ENCODE data around the gene RAD52. TPM values are rescaled to one million over a fixed set of nuclear protein-coding genes. Genes with fewer than 3 reads are reported as not detected.

RAD52 gene
- total RNA-seq, 6 experiments from 2014 or later: 5.6 to 10.5 (median 8.5) TPM

DNA sequence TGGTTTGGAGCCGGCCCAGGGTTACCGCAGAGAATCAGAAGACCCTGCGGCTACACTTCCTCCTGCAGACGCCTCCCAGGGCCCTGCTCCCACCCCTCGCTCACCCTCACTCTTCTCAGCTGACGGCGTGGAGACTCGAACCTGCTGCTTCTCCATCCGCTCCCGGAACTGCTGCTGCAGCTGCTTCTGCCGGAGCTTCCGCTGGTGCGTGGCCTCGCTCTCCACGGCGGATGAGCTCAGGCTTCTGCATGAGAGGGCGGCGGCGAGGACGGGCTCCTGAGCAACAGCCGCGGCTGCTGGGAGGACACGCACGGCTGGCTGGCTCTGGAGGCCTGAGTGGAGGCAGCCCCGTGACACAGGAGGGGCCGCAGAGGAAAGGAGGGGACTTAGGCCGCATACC lies 33.3 kb downstream of the RAD52 start:
- Histone ChIP-seq H3K27ac (no peak overlapping the region), H3K4me1 (no peaks in the 10 kb centered on the region), H3K4me3 (no peak overlapping the region), H3K27me3 (no peaks in the 10 kb centered on the region), H3K9me3 (no peaks in the 10 kb centered on the region), H3K36me3 (peaks cover 0 to 56% (median 15%) of the 10 kb centered on the region in 4 donors)
- intact Hi-C loops (cut with DNase I): no loop called here
- 93% methylated on average over 13 of the region's 27 CpGs for WGBS (ENCODE audit: insufficient coverage, low coverage, low lambda C conversion rate, missing lambda C conversion rate)
- TF ChIP-seq, protein P1, sequence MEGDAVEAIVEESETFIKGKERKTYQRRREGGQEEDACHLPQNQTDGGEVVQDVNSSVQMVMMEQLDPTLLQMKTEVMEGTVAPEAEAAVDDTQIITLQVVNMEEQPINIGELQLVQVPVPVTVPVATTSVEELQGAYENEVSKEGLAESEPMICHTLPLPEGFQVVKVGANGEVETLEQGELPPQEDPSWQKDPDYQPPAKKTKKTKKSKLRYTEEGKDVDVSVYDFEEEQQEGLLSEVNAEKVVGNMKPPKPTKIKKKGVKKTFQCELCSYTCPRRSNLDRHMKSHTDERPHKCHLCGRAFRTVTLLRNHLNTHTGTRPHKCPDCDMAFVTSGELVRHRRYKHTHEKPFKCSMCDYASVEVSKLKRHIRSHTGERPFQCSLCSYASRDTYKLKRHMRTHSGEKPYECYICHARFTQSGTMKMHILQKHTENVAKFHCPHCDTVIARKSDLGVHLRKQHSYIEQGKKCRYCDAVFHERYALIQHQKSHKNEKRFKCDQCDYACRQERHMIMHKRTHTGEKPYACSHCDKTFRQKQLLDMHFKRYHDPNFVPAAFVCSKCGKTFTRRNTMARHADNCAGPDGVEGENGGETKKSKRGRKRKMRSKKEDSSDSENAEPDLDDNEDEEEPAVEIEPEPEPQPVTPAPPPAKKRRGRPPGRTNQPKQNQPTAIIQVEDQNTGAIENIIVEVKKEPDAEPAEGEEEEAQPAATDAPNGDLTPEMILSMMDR (IDR thresholded peaks at IDR 0.05): no peak
- TF ChIP-seq POLR2A (IDR thresholded peaks at IDR 0.05): no peak
- peak in 1 of 4 donors; percentile 28 for ATAC-seq
- no peak for DNase-seq

DNA sequence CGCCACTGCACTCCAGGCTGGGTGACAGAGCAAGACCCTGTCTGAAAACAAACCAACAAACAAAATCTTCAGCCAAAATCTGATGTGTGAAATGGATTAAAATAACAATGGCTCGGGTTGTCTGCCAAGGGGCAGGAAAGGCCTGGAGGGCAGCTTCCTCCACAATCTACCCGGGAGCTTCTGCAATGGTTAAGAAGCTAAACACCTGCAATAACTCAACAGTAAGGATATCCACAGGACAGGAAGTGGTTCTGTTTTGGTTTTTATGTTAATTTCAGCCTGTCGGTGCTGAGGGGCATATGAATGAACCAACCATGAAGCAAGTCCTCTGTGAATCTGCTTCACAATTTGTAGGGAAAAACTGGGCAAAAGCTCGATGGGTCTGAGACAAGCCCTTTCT lies 34.4 kb downstream of the RAD52 start:
- DNase-seq: no peak
- Histone ChIP-seq H3K9me3 (no peaks in the 10 kb centered on the region), H3K27ac (no peak overlapping the region), H3K27me3 (no peaks in the 10 kb centered on the region), H3K4me3 (no peak overlapping the region), H3K36me3 (peaks cover 0 to 67% (median 16%) of the 10 kb centered on the region in 4 donors), H3K4me1 (no peaks in the 10 kb centered on the region)
- intact Hi-C loops (cut with DNase I): no loop called here
- ATAC-seq: no peak
- 51% methylated on average over 5 of the region's 5 CpGs for WGBS (ENCODE audit: insufficient coverage, low coverage, low lambda C conversion rate, missing lambda C conversion rate)
- TF ChIP-seq, protein P1 (IDR thresholded peaks at IDR 0.05): no peak
- no peak for TF ChIP-seq POLR2A (IDR thresholded peaks at IDR 0.05)

DNA sequence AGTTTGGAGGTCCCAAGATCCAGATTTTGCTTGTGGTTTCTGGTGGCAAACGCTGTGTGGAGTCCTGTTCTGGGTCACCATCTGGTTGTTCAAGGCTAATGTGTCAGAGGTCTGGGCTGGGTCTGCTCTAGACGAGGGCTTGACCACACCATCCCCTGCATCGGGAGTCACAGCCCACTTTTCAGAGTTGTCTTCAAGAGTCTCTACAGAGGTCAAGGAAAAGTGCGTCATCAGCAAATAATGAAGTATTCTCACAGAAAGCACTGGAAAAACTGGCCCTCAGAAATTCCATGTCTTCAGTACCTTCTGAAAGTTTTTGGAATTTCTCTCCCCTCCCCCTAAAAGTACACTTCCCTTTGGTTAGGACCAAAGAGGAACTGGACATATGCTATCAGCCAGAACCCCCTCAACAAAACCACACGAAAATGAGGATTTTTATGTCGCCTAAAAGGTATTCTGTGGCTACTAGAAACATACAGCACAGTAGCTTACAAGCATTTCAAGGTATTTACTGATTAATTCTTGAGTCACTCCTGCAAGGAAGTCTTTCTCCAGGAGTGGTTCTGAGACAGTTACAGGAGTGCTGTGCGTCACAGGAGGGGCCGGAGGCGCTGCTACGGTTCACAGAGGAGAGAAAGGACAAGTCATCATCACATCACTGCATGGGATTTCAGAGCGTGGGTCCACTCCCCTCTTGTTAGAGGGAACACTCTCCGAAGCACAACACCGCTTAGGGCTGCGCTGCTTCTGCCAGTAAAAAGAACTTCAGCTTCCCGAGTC lies 35.4 kb downstream of the RAD52 start:
- Histone ChIP-seq H3K4me1 (no peaks in the 10 kb centered on the region), H3K4me3 (no peak overlapping the region), H3K27me3 (no peaks in the 10 kb centered on the region), H3K36me3 (peaks cover 0 to 77% (median 18%) of the 10 kb centered on the region in 4 donors), H3K27ac (no peak overlapping the region), H3K9me3 (no peaks in the 10 kb centered on the region)
- intact Hi-C loops (cut with DNase I): no loop called here
- no peak for DNase-seq
- no peak for ATAC-seq
- 86% methylated on average over 12 of the region's 15 CpGs for WGBS (ENCODE audit: insufficient coverage, low coverage, low lambda C conversion rate, missing lambda C conversion rate)
- TF ChIP-seq POLR2A (IDR thresholded peaks at IDR 0.05): no peak

DNA sequence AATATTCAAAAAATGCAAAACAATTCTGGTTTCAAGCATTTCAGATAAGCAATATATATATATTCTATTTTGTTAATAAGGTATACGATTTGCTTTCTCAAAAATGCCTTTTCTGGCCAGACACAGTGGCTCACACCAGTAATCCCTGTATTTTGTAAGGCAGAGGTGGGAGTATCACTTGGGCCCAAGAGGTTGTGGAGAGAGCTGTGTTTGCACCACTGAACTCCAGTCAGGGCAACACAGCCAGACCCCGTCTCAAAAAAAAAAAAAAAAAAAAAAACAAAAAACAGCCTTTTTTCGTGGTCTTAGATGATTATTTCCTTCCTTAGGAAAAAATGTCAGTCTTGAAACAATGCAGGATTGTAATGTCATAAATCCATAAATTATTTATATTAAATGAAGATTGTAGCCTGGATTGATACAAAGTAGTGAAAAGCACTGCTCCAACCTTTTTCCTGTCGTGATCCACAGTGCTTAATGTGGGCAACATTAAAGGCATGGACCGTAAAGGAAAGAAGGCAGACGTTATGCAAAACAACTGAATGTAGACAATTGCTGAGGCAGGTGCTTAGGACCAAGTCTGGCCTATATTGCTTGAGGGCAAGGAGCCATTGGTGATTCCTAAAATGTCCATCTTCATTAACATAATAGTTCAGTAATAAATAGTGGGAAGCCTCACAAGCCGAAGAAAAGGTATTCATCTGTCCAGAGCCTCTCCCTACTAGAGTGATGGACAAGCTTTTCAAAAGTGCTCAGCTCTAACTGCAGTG lies 36.8 kb downstream of the RAD52 start:
- intact Hi-C loops (cut with DNase I): no loop called here
- no peak for DNase-seq
- no peak for ATAC-seq
- no peaks in the 10 kb centered on the region for H3K27me3 ChIP-seq
- H3K4me1 ChIP-seq: no peaks in the 10 kb centered on the region
- H3K27ac ChIP-seq: no peak overlapping the region
- H3K4me3 ChIP-seq: no peak overlapping the region
- TF ChIP-seq, protein P1 (IDR thresholded peaks at IDR 0.05): no peak
- no peak for TF ChIP-seq POLR2A (IDR thresholded peaks at IDR 0.05)
- WGBS (ENCODE audit: insufficient coverage, low coverage, low lambda C conversion rate, missing lambda C conversion rate): 88% methylated on average over 7 of the region's 7 CpGs
- H3K36me3 ChIP-seq: peaks cover 0 to 90% (median 26%) of the 10 kb centered on the region in 4 donors
- no peaks in the 10 kb centered on the region for H3K9me3 ChIP-seq
